K562 (cell line): ENCODE measurements around the gene GPR21. TPM values are rescaled to one million over a fixed set of nuclear protein-coding genes. Genes with fewer than 3 reads are reported as not detected.

Source experiments
- ATAC-seq: fragments of 200-7000 bp; cut with Tn5 transposase; 3 replicates; pipeline ENCODE4 v1.9.1; 2020; ENCODE audit warnings: moderate library complexity
- BruUV-seq: library from RNA; stranded (reverse); fragments of 400-500 nt; replicated peaks from 2 replicates; lab custom pipeline; 2021; lab: Mats Ljungman, UMichigan
- CTCF ChIA-PET: fragments of 300-600 bp; formaldehyde crosslinking; extraction: SDS; loops from one replicate; lab custom pipeline; 2021; ENCODE audit warnings: low intra/inter-chr PET ratio; lab: Yijun Ruan, JAX
- POLR2A ChIA-PET: fragments of 300-600, 350-650 bp; sonication (Branson Sonifier 250); formaldehyde crosslinking; extraction: SDS; loops from one replicate; lab custom pipeline; 2021; ENCODE audit warnings: antibody characterized with exemption, inconsistent platforms; lab: Yijun Ruan, JAX
- DNase-seq, 4 experiments: peaks; one replicate each; pipeline versions ENCODE4 v3.0.0 to v3.0.0-alpha.2; 2011 to 2018; ENCODE audit warnings: low spot score in 3 of 4, mixed read lengths in 3 of 4; ENCODE audit errors: extremely low read depth in 1 of 4
- FAIRE-seq: peaks from 2 replicates; lab custom pipeline; 2011; peaks lifted over from hg19 to GRCh38; lab: Jason Lieb, UNC
- H2AFZ ChIP-seq: 2 replicates; pipeline ENCODE4 v1.6.0; 2011; ENCODE audit warnings: low read depth, low read length, control low read depth, inconsistent platforms
- H3K27ac ChIP-seq: fragments of 200-600 bp; 3 replicates; pipeline ENCODE4 v1.8.0; 2011; ENCODE audit warnings: low read depth, mild to moderate bottlenecking, control low read depth, inconsistent platforms, low read length, moderate library complexity, mixed read lengths; ENCODE audit errors: extremely low read depth
- H3K27me3 ChIP-seq, 2 experiments: fragments of 300-600 bp in 1 of 2; 2 replicates in 1 of 2; 3 replicates in 1 of 2; pipeline versions ENCODE4 v1.6.0 to v1.8.0; 2011; ENCODE audit warnings: inconsistent platforms in 2 of 2, low read length in 2 of 2, mild to moderate bottlenecking in 1 of 2, mixed read lengths in 1 of 2, moderate library complexity in 1 of 2; ENCODE audit not compliant: control insufficient read depth in 2 of 2, insufficient read depth in 2 of 2
- H3K36me3 ChIP-seq: fragments of 300-600 bp; 3 replicates; pipeline ENCODE4 v1.8.0; 2011; ENCODE audit warnings: mild to moderate bottlenecking, low read length, inconsistent platforms; ENCODE audit not compliant: control insufficient read depth, insufficient read depth
- H3K4me1 ChIP-seq, 2 experiments: fragments of 200-600 bp in 1 of 2; replicated peaks in 1 of 2; 2 replicates in 1 of 2; 3 replicates in 1 of 2; pipeline versions ENCODE4 v1.5.1 to v1.8.0; 2011; ENCODE audit warnings: inconsistent platforms in 2 of 2, low read length in 2 of 2, mild to moderate bottlenecking in 1 of 2, mixed read lengths in 1 of 2, moderate library complexity in 1 of 2; ENCODE audit not compliant: control insufficient read depth in 2 of 2, insufficient read depth in 2 of 2
- H3K4me2 ChIP-seq: 2 replicates; pipeline ENCODE4 v1.6.1; 2011; ENCODE audit warnings: low read length, control low read depth, inconsistent platforms, mixed read lengths; ENCODE audit not compliant: insufficient read depth
- H3K4me3 ChIP-seq: fragments of 200-600 bp; sonication (generic), shearing (Covaris generic); 2 replicates; pipeline ENCODE4 v1.5.1; 2016; ENCODE audit warnings: control low read depth, inconsistent platforms
- H3K79me2 ChIP-seq: fragments of 200-600 bp; 3 replicates; pipeline ENCODE4 v1.8.0; 2011; ENCODE audit warnings: low read length, inconsistent platforms; ENCODE audit not compliant: control insufficient read depth, insufficient read depth
- H3K9ac ChIP-seq, 2 experiments: 2 replicates each; pipeline versions ENCODE4 v1.6.0 to v1.6.1; 2011; ENCODE audit warnings: low read depth in 2 of 2, low read length in 2 of 2, control low read depth in 1 of 2, inconsistent platforms in 1 of 2, mild to moderate bottlenecking in 1 of 2, mixed read lengths in 1 of 2; ENCODE audit not compliant: insufficient read depth in 1 of 2
- H3K9me1 ChIP-seq: one replicate; pipeline ENCODE4 v1.6.0; 2011; ENCODE audit warnings: inconsistent platforms, mild to moderate bottlenecking, low read length, moderate library complexity; ENCODE audit not compliant: control insufficient read depth, insufficient read depth
- H3K9me3 ChIP-seq: replicated peaks from 2 replicates; pipeline ENCODE4 v1.5.1; 2011; ENCODE audit warnings: low read depth, low read length, inconsistent platforms; ENCODE audit not compliant: control insufficient read depth, insufficient read depth
- H4K20me1 ChIP-seq: replicated peaks from 2 replicates; pipeline ENCODE4 v1.6.1; 2011; ENCODE audit warnings: low read length, inconsistent platforms, mixed read lengths; ENCODE audit not compliant: control insufficient read depth, insufficient read depth
- ATF7 ChIP-seq: fragments of 450-650 bp; IDR thresholded peaks from 2 replicates; pipeline ENCODE4 v1.7.1; 2014; ENCODE audit warnings: mild to moderate bottlenecking, moderate library complexity
- ESRRA ChIP-seq: fragments of 450-650 bp; IDR thresholded peaks from 2 replicates; pipeline ENCODE4 v1.6.1; 2014; ENCODE audit warnings: low read depth, mild to moderate bottlenecking, moderate library complexity, borderline replicate concordance
- HIVEP1 ChIP-seq: fragments of 250-450 bp; sonication (Bioruptor Pico); IDR thresholded peaks from 2 replicates; pipeline ENCODE4 v1.4.0; 2020; ENCODE audit warnings: mild to moderate bottlenecking
- NBN ChIP-seq: fragments of 450-650 bp; IDR thresholded peaks from 2 replicates; pipeline ENCODE4 v1.6.1; 2016; ENCODE audit warnings: low read depth, mild to moderate bottlenecking
- NR2F6 ChIP-seq: fragments of 450-650 bp; formaldehyde crosslinking; IDR thresholded peaks from 2 replicates; pipeline ENCODE4 v1.4.0; 2020; ENCODE audit warnings: mild to moderate bottlenecking
- NR4A1 ChIP-seq, 2 experiments: fragments of 250-450 bp in 1 of 2; fragments of 450-650 bp in 1 of 2; sonication (Bioruptor Pico) in 1 of 2; IDR thresholded peaks; 2 replicates each; pipeline versions ENCODE4 v1.4.0 to v1.6.1; 2016 to 2020; ENCODE audit warnings: mild to moderate bottlenecking in 2 of 2, missing compliant biosample characterization in 1 of 2, missing genetic modification characterization in 1 of 2, moderate library complexity in 1 of 2
- PHF8 ChIP-seq: fragments of 200-600 bp; sonication (generic); IDR thresholded peaks from 2 replicates; pipeline ENCODE4 v1.6.1; 2012; ENCODE audit warnings: mixed run types, mild to moderate bottlenecking, inconsistent platforms, low read length, moderate library complexity, borderline replicate concordance
- PRMT5 ChIP-seq: sonication (generic); formaldehyde crosslinking; IDR thresholded peaks from 2 replicates; pipeline ENCODE4 v1.5.0; 2020; ENCODE audit warnings: missing genetic modification reagents
- RUNX1 ChIP-seq: sonication (generic); IDR thresholded peaks from 2 replicates; pipeline ENCODE4 v1.6.1; 2016; ENCODE audit warnings: antibody characterized with exemption, low read depth
- ZNF408 ChIP-seq: fragments of 250-450 bp; sonication (Bioruptor Pico); IDR thresholded peaks from 2 replicates; pipeline ENCODE4 v1.4.0; 2020; ENCODE audit warnings: low read depth, mild to moderate bottlenecking, moderate library complexity
- ZNF511 ChIP-seq: sonication (generic); formaldehyde crosslinking; IDR thresholded peaks from 2 replicates; pipeline ENCODE4 v1.8.0; 2022; ENCODE audit warnings: mild to moderate bottlenecking, missing genetic modification reagents
- ZNF79 ChIP-seq: fragments of 250-450 bp; sonication (Bioruptor Pico); IDR thresholded peaks from 2 replicates; pipeline ENCODE4 v1.4.0; 2020; ENCODE audit warnings: low read depth, mild to moderate bottlenecking, moderate library complexity
- WGBS: fragments of 100-300 bp; shearing (Covaris generic); methylation state at CpG from one replicate; pipeline ENCODE4 v1.1.6; 2016; ENCODE audit warnings: low coverage, mixed read lengths; ENCODE audit not compliant: insufficient coverage; ENCODE audit errors: missing lambda C conversion rate; 5-methylcytosine and 5-hydroxymethylcytosine counted together
- in situ Hi-C: fragments of 300-500 bp; cut with MboI; formaldehyde crosslinking; loops from 4 replicates; pipeline ENCODE4 v1.15.0; 2018; ENCODE audit warnings: inconsistent platforms, mixed read lengths
- intact Hi-C: fragments of 100-400 bp; cut with micrococcal nuclease; formaldehyde crosslinking; loops from 2 replicates; pipeline ENCODE4 v1.14.2; 2022
- polyA plus RNA-seq, 8 experiments: library from polyadenylated mRNA; depleted of rRNA in 4 of 8; stranded (reverse) in 5 of 8; unstranded in 3 of 8; fragments of >200 nt; fragmentation: Nextera tagmentation in 2 of 8; fragmentation: Illumina TruSeq in 1 of 8; extraction: Ambion mirVana in 2 of 8; extraction: Trizol in 1 of 8; gene quantifications; 2 replicates each; pipeline versions ENCODE4 v1.2.1 to v1.2.3, GENCODE V29; 2011 to 2014; ENCODE audit warnings: inconsistent platforms in 1 of 8, missing spikeins in 1 of 8
- total RNA-seq, 7 experiments: library from RNA; depleted of rRNA in 6 of 7; stranded (reverse); fragments of >200 nt in 6 of 7; fragmentation: Illumina TruSeq in 2 of 7; extraction: Trizol in 2 of 7; gene quantifications; 2 replicates each; pipeline versions ENCODE4 v1.2.1 to v1.2.3, GENCODE V29; 2011 to 2021; ENCODE audit warnings: low replicate concordance in 1 of 7

GPR21 gene
- total and polyA plus RNA-seq, 9 of the 15 experiments (the other 6 are each of a cell fraction or from before 2014, with no cell fraction given): 0.16 to 0.83 (median 0.36) TPM; not detected in 6

DNA sequence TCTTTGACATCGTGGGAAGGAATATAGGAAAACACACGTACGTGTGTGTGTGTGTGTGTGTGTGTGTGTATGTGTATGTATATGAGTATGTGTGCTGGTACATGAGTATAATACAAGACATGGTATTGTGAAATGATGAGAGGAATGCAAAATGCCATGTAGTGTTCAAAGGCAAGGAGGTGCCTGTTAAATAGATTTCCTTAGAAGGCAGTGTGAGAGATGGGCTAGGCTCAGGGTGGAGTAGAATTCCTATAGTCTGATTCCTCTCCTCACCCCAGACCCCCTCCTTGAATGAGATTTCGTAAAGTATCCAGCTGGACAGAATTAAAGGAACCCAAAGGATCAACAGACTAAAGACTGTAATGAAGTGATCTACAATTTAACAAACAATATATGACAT, 11.1 kb downstream of the GPR21 start:
- Histone ChIP-seq H3K27ac (no peak overlapping the region), H3K9ac (no peak overlapping the region), H3K4me2 (no peak overlapping the region), H3K27me3 (no peaks in the 10 kb centered on the region), H2AFZ (no peak overlapping the region), H3K4me3 (no peak overlapping the region), H3K9me3 (no peaks in the 10 kb centered on the region), H4K20me1 (no peaks in the 10 kb centered on the region), H3K9me1 (no peaks in the 10 kb centered on the region), H3K36me3 (peaks cover 2% of the 10 kb centered on the region; the same call in 1 of the 3 replicates), H3K4me1 (no peaks in the 10 kb centered on the region), H3K79me2 (no peaks in the 10 kb centered on the region)
- 81% methylated on average over 4 of the region's 4 CpGs for WGBS
- no TSS peak for BruUV-seq
- TF ChIP-seq ESRRA (no peak), RUNX1 (no peak), ZNF408 (CRISPR knock-in tag) (no peak), NBN (no peak), NR4A1 (CRISPR knock-in tag; IDR thresholded peaks at IDR 0.05) (no peak), NR4A1 (tag; IDR thresholded peaks at IDR 0.05) (no peak), NR2F6 (no peak), ZNF79 (CRISPR knock-in tag) (no peak), HIVEP1 (CRISPR knock-in tag) (no peak), ZNF511 (CRISPR knock-in tag) (no peak), PRMT5 (CRISPR knock-in tag) (no peak), ATF7 (no peak), PHF8 (no peak)
- intact Hi-C loops: no loop called here
- ChIA-PET POLR2A (no interaction called here), CTCF (no interaction called here)
- no peak for ATAC-seq
- in situ Hi-C loops: no loop called here
- DNase-seq: no peak
- no peak for FAIRE-seq
